Renal cortex interstitium (tissue), 11 donors: Measurements from ENCODE around the gene ENDOV. TPM values are rescaled to one million over a fixed set of nuclear protein-coding genes. Genes with fewer than 3 reads are reported as not detected.

Experiments used
- DNase-seq, 11 donors: peaks; one replicate each; pipeline ENCODE4 v3.0.0-alpha.2; 2013; ENCODE audit warnings: low read depth in 9 of 11, low spot score in 4 of 11; ENCODE audit errors: extremely low read depth in 1 of 11
- polyA plus RNA-seq, 3 donors: library from polyadenylated mRNA; unstranded; fragments of 120-200 nt; gene quantifications; one replicate each; pipeline ENCODE4 v1.2.1, GENCODE V29; 2013; ENCODE audit not compliant: insufficient read length in 3 of 3

ENDOV gene
- polyA plus RNA-seq, 3 donors: 28.7 to 40.9 (median 34.6) TPM

- no peak for DNase-seq
Measured at GRCh38 chr17:80474231-80474960, 59.4 kb downstream of the ENDOV start.

GRCh38 chr17:80474961-80475909 is 60.3 kb downstream of the ENDOV start:
- DNase-seq: no peak

GRCh38 chr17:80475910-80476876 is 61.2 kb downstream of the ENDOV start, which contains the start of gene NPTX1:
TSS of gene NPTX1 (minus strand) at chr17:80476607. CDS start at chr17:80476446, 161 bp downstream.
- DNase-seq: no peak

GRCh38 chr17:80476877-80477646 is 62.1 kb downstream of the ENDOV start:
- DNase-seq: no peak

GRCh38 chr17:80477647-80478478 is 62.9 kb downstream of the ENDOV start:
- no peak for DNase-seq

GRCh38 chr17:80478487-80479245 is 63.7 kb downstream of the ENDOV start:
- DNase-seq: no peak

- no peak for DNase-seq
Measured at GRCh38 chr17:80479246-80479566, 64.2 kb downstream of the ENDOV start.

- DNase-seq: no peak
Measured at GRCh38 chr17:80480248-80480647, 65.3 kb downstream of the ENDOV start.

- no peak for DNase-seq
Measured at GRCh38 chr17:80481284-80482057, 66.5 kb downstream of the ENDOV start.

GRCh38 chr17:80482058-80482318 is 67.0 kb downstream of the ENDOV start:
- no peak for DNase-seq

GRCh38 chr17:80482555-80483308 is 67.8 kb downstream of the ENDOV start:
- DNase-seq: no peak

- DNase-seq: no peak
Measured at GRCh38 chr17:80485846-80486245, 70.9 kb downstream of the ENDOV start.

GRCh38 chr17:80486692-80487091 is 71.7 kb downstream of the ENDOV start:
- DNase-seq: no peak

- no peak for DNase-seq
Measured at GRCh38 chr17:80487511-80487910, 72.5 kb downstream of the ENDOV start.
